Keratinocyte (primary cell): ENCODE results near the gene GH2. TPM values are rescaled to one million over a fixed set of nuclear protein-coding genes. Genes with fewer than 3 reads are reported as not detected.
A peak's percentile ranks its signal among the peaks of the same experiment; 100 is the strongest.
"Not testable (repeated sequence)": the region's sequence is repeated elsewhere in the genome, so short reads cannot be mapped to it uniquely, and the experiment has no call there.

Source experiments
- DNase-seq: peaks from one replicate; pipeline ENCODE4 v3.0.0-alpha.2; 2011; ENCODE audit warnings: low read depth, missing footprints, low spot score
- FAIRE-seq: peaks from 2 replicates; lab custom pipeline; 2011; peaks lifted over from hg19 to GRCh38; lab: Jason Lieb, UNC
- H2AFZ ChIP-seq: 2 replicates; pipeline ENCODE4 v1.6.0; 2012; ENCODE audit warnings: low read length, control low read depth, inconsistent platforms; ENCODE audit not compliant: control insufficient read depth
- H3K27ac ChIP-seq: 2 replicates; pipeline ENCODE4 v1.5.1; 2011; ENCODE audit warnings: low read length; ENCODE audit not compliant: control insufficient read depth, insufficient read depth
- H3K27me3 ChIP-seq: 3 replicates; pipeline ENCODE4 v1.6.0; 2011; ENCODE audit warnings: low read length; ENCODE audit not compliant: control insufficient read depth, insufficient read depth; ENCODE audit errors: extremely low read depth
- H3K36me3 ChIP-seq, 2 experiments: 2 replicates in 1 of 2; 3 replicates in 1 of 2; pipeline ENCODE4 v1.5.1; 2011; ENCODE audit warnings: low read length in 2 of 2, mild to moderate bottlenecking in 1 of 2; ENCODE audit not compliant: control insufficient read depth in 2 of 2, insufficient read depth in 2 of 2; ENCODE audit errors: extremely low read depth in 1 of 2
- H3K4me1 ChIP-seq: 3 replicates; pipeline ENCODE4 v1.5.1; 2011; ENCODE audit warnings: low read length; ENCODE audit not compliant: control insufficient read depth, insufficient read depth; ENCODE audit errors: extremely low read depth
- H3K4me2 ChIP-seq: 3 replicates; pipeline ENCODE4 v1.6.0; 2011; ENCODE audit warnings: low read depth, low read length; ENCODE audit not compliant: control insufficient read depth, insufficient read depth; ENCODE audit errors: extremely low read depth
- H3K4me3 ChIP-seq, 3 experiments: fragments of 200-600 bp in 1 of 3; sonication (generic) in 1 of 3; 2 replicates in 2 of 3; 3 replicates in 1 of 3; pipeline ENCODE4 v1.5.1; 2011 to 2016; ENCODE audit warnings: low read length in 3 of 3, mild to moderate bottlenecking in 3 of 3, control low read depth in 2 of 3, inconsistent platforms in 1 of 3, low read depth in 1 of 3, mixed read lengths in 1 of 3, mixed run types in 1 of 3, moderate library complexity in 1 of 3; ENCODE audit not compliant: control insufficient read depth in 2 of 3, insufficient read depth in 2 of 3; ENCODE audit errors: extremely low read depth in 1 of 3
- H3K79me2 ChIP-seq: 2 replicates; pipeline ENCODE4 v1.6.0; 2012; ENCODE audit warnings: low read length; ENCODE audit not compliant: control insufficient read depth, insufficient read depth
- H3K9ac ChIP-seq: 3 replicates; pipeline ENCODE4 v1.6.0; 2011; ENCODE audit warnings: low read length; ENCODE audit not compliant: control insufficient read depth, insufficient read depth; ENCODE audit errors: extremely low read depth
- H3K9me1 ChIP-seq: 3 replicates; pipeline ENCODE4 v1.6.0; 2011; ENCODE audit warnings: low read length; ENCODE audit not compliant: control insufficient read depth, insufficient read depth; ENCODE audit errors: extremely low read depth
- H3K9me3 ChIP-seq: 2 replicates; pipeline ENCODE4 v1.5.1; 2012; ENCODE audit warnings: low read depth, low read length; ENCODE audit not compliant: control insufficient read depth
- H4K20me1 ChIP-seq: 3 replicates; pipeline ENCODE4 v1.6.0; 2011; ENCODE audit warnings: low read length; ENCODE audit not compliant: control insufficient read depth, insufficient read depth; ENCODE audit errors: extremely low read depth
- EZH2 ChIP-seq: IDR thresholded peaks from one replicate; pipeline ENCODE4 v1.6.1; 2012; ENCODE audit warnings: inconsistent platforms, mild to moderate bottlenecking, low read length, moderate library complexity
- dilution Hi-C: fragments of 300-500 bp; cut with MboI; formaldehyde crosslinking; loops from one replicate; pipeline ENCODE4 v1.7.0; 2020; ENCODE audit warnings: low sequenced_read_pairs; ENCODE audit not compliant: extremely low pct_ligation_motif_present
- polyA plus RNA-seq, 5 experiments: library from polyadenylated mRNA; depleted of rRNA in 3 of 5; stranded (reverse) in 3 of 5; stranded (forward) in 1 of 5; unstranded in 1 of 5; fragments of >200 nt; gene quantifications; 1 replicate in 1 of 5; 2 replicates in 3 of 5; 3 replicates in 1 of 5; pipeline versions ENCODE4 v1.2.1 to v1.2.3, GENCODE V29; 2011 to 2012; ENCODE audit warnings: missing spikeins in 2 of 5, low read depth in 1 of 5, low replicate concordance in 1 of 5
- TF ChIP-seq, protein P1 (sequence below), 3 experiments: IDR thresholded peaks in 1 of 3; conservative IDR thresholded peaks in 1 of 3; optimal IDR thresholded peaks in 1 of 3; 2 replicates in 2 of 3; 3 replicates in 1 of 3; pipeline versions ENCODE3 to v1.5.1; 2011; ENCODE audit warnings: low read length in 3 of 3, mild to moderate bottlenecking in 3 of 3, moderate library complexity in 2 of 3, control low read depth in 1 of 3, inconsistent platforms in 1 of 3; ENCODE audit not compliant: insufficient read depth in 2 of 3; ENCODE audit errors: extremely low read depth in 1 of 3

GH2 gene
- polyA plus RNA-seq, 1 donor (not counting 4 experiments of a cell fraction or from before 2014, with no cell fraction given), result not detected

DNA sequence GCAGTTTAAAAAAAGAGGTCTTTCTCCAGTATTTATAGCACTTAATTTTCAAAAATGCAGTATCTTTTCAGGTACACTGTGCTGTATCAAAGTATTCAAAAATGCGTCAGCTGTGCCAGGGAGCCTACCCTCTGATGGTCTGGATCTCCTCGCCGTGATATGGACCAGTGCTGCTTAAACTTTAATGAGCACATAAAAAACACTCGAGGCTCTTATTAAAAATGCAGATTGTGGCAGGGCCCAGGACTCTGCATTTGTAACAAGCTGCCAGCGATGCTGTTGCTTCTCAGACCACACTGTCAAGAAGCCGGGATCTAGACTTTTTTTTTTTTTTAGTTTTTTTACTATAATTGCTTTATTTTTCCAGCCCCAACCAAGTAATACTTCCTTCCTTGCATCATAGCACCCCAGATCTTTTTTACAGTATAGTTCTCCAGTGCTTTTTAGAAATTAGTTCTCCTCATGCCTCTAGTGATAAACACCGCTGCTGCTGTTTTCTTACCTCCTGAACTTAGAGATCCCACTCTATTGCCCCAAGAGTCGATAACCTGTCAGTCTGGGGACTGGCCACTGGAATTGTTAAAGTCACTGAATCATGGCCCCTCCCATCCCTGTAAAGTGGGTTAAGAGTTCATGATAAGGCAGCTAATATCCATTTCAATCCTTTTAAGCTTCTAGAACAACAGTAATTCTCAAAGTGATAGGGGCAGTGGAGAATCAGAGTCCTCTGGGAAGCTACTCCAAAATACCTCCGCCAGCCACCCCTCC, 37.6 kb downstream of the GH2 start:
- FAIRE-seq, result no peak
- peaks cover 2% of the 10 kb centered on the region for H3K9me1 ChIP-seq
- peak overlapping the region; percentile 63 for H3K9ac ChIP-seq
- dilution Hi-C loops, result no loop called here
- peak overlapping the region; percentile 81 for H2AFZ ChIP-seq
- no peaks in the 10 kb centered on the region for H4K20me1 ChIP-seq
- no peak for DNase-seq
- peaks cover 26% of the 10 kb centered on the region for H3K4me1 ChIP-seq
- H3K27ac ChIP-seq, result no peak overlapping the region
- peaks cover 27% of the 10 kb centered on the region for H3K79me2 ChIP-seq
- peak overlapping the region; percentile 77 for H3K4me2 ChIP-seq
- no peaks in the 10 kb centered on the region for H3K36me3 ChIP-seq
- no peaks in the 10 kb centered on the region for H3K27me3 ChIP-seq
- H3K9me3 ChIP-seq, result no peaks in the 10 kb centered on the region
- H3K4me3 ChIP-seq, result peak overlapping the region in 1 of 3 experiments; percentile 82
- TF ChIP-seq, protein P1, sequence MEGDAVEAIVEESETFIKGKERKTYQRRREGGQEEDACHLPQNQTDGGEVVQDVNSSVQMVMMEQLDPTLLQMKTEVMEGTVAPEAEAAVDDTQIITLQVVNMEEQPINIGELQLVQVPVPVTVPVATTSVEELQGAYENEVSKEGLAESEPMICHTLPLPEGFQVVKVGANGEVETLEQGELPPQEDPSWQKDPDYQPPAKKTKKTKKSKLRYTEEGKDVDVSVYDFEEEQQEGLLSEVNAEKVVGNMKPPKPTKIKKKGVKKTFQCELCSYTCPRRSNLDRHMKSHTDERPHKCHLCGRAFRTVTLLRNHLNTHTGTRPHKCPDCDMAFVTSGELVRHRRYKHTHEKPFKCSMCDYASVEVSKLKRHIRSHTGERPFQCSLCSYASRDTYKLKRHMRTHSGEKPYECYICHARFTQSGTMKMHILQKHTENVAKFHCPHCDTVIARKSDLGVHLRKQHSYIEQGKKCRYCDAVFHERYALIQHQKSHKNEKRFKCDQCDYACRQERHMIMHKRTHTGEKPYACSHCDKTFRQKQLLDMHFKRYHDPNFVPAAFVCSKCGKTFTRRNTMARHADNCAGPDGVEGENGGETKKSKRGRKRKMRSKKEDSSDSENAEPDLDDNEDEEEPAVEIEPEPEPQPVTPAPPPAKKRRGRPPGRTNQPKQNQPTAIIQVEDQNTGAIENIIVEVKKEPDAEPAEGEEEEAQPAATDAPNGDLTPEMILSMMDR (optimal IDR thresholded peaks at IDR 0.05 in 1 of 3, IDR thresholded peaks at IDR 0.05 in 1 of 3, conservative IDR thresholded peaks at IDR 0.05 in 1 of 3; ENCODE audit: extremely low read depth in 1 of 3, insufficient read depth in 2 of 3, low read length in 3 of 3), result no peak
- no peak for TF ChIP-seq EZH2

DNA sequence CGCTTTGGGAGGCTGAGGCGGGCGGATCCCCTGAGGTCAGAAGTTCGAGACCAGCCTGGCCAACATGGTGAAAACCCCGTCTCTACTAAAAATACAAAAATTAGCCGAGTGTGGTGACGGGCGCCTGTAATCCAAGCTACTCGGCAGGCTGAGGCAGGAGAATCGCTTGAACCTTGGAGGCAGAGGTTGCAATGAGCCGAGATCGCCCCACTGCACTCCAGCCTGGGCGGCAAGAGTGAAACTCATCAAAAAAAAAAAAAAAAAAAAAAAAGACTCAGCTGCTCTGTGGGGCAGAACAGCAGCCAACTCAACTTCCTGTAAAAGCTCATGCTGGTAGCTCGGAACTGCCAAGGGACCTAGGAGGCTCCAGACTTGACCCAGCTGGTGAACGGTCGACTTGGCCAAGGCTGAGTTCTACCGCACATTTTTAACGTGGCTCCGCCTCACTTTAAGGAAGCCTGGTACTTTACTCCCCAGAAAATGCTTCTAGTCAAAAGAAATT, 38.3 kb downstream of the GH2 start:
- H3K9me1 ChIP-seq, H3K27me3 ChIP-seq, dilution Hi-C loops, DNase-seq, H3K36me3 ChIP-seq, H4K20me1 ChIP-seq, H3K9me3 ChIP-seq, FAIRE-seq: not testable (repeated sequence)
- peak overlapping the region; percentile 59 to 92 (median 82) for H3K4me3 ChIP-seq
- peak overlapping the region; percentile 77 for H3K4me2 ChIP-seq
- H3K27ac ChIP-seq, result peak overlapping the region; percentile 50
- H3K4me1 ChIP-seq, result peaks cover 33% of the 10 kb centered on the region
- H3K79me2 ChIP-seq, result peaks cover 34% of the 10 kb centered on the region
- peak overlapping the region; percentile 63 for H3K9ac ChIP-seq
- peak overlapping the region; percentile 81 for H2AFZ ChIP-seq
